WI38 (cell line): ENCODE data around the gene SLCO6A1.

Source experiments
- H3K4me3 ChIP-seq: 2 replicates; pipeline ENCODE4 v1.5.1; 2011; ENCODE audit warnings: low read depth, mild to moderate bottlenecking, control low read depth, low read length
- CTCF ChIP-seq: IDR thresholded peaks from 2 replicates; pipeline ENCODE4 v1.5.1; 2012; ENCODE audit warnings: low read depth, mild to moderate bottlenecking, control low read depth, low read length

The SLCO6A1 gene

GRCh38 chr5:102537011-102537410, 38.2 kb upstream of the SLCO6A1 start:
- TF ChIP-seq CTCF, result no peak
- H3K4me3 ChIP-seq, result no peak overlapping the region

GRCh38 chr5:102536323-102536928, 37.6 kb upstream of the SLCO6A1 start:
- H3K4me3 ChIP-seq, result no peak overlapping the region
- TF ChIP-seq CTCF, result no peak

GRCh38 chr5:102532123-102532522, 33.3 kb upstream of the SLCO6A1 start:
- no peak for TF ChIP-seq CTCF
- no peak overlapping the region for H3K4me3 ChIP-seq

- no peak for TF ChIP-seq CTCF
- no peak overlapping the region for H3K4me3 ChIP-seq
Observed at GRCh38 chr5:102531506-102531905, 32.7 kb upstream of the SLCO6A1 start.

GRCh38 chr5:102529447-102529846, 30.6 kb upstream of the SLCO6A1 start:
- no peak for TF ChIP-seq CTCF

GRCh38 chr5:102529031-102529430, 30.2 kb upstream of the SLCO6A1 start:
- no peak for TF ChIP-seq CTCF
- H3K4me3 ChIP-seq, result 0 out of 2 replicates have a peak overlapping the region, but pooled peaks have one; percentile 3

More at GRCh38 chr5:102529447-102529846, 30.6 kb upstream of the SLCO6A1 start:
- H3K4me3 ChIP-seq, result 0 out of 2 replicates have a peak overlapping the region, but pooled peaks have one; percentile 3

- no peak overlapping the region for H3K4me3 ChIP-seq
- TF ChIP-seq CTCF, result no peak
Observed at GRCh38 chr5:102528600-102528999, 29.8 kb upstream of the SLCO6A1 start.
